HL-60/S4 treated with retinoic acid at 250 ng/mL for 4 days and 3 days (cell line): ENCODE results near the gene GNG7.

Experiments
- in situ Hi-C: fragments of 300-500 bp; cut with MboI; formaldehyde crosslinking; loops from 2 replicates; pipeline ENCODE4 v1.7.0; 2022; ENCODE audit warnings: low sequenced_read_pairs

The GNG7 gene

DNA sequence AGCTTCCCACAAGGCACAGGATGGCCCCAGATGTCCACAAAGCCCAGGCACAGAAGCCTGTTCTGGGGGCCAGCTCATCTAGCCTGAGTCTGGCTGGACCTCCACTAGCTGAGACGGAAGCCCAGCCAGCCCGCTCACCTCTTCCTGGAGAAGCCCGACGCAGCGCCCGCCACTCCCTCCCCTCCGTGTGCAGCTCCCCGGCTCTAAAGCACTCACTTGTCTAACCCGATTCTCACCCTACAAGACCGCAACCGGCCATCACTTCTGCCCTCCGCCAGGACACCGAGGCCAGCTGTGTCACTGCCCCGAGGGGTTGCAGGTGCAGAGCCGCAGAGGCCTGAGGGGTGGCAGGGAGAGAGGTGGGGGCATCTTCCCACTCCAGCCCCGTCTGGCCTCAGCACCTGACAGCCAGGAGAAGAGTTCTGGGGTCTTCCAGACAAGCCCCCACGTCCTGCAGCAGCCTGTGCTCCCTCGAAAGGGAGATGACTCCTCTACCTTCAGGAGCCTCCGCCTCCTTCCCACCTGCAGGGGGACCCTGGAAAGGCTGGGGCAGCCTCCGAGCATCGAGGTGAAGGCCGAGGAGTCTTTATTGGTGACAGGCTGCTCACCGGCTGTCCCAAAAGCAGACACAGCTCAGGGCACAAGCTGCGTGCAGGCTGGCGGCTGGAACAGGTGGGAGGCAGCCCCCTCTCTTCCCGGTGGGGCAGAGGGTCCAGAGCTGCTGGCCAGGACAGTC is 24.6 kb upstream of the GNG7 start:
- in situ Hi-C loops: no loop called here

DNA sequence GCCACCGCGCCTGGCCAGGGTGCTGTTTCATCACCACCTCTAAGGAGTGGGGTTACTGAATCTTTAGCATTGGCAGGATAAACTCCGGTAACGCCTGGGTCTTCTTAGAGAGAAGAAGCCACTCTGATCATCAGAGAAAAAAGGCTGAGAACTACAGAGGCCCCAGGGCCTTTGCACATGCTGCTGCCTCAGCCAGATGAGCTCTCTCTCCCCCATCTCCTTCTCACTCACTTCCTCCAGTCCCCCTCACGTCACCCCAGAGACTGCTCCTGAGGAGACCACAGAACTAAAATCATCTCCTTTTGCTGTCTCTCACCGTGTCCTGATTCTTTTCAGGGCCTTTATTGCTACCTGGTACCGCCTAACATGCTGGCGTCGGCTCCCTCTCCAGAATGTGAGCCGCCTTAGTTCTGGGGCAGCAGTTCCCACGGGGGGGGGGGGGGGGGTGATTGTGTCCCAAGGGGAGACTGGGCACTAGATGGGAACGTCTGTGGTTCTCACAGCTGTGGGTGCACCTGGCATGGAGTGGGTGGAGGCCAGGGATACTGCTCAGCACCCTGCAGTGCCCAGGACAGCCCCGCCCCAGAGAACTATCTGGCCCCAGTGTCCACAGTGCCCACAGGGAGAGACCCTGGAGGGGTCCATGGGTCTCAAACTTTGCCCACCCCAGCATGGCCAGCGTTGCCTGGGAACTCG is 23.8 kb upstream of the GNG7 start:
- in situ Hi-C loops: no loop called here

DNA sequence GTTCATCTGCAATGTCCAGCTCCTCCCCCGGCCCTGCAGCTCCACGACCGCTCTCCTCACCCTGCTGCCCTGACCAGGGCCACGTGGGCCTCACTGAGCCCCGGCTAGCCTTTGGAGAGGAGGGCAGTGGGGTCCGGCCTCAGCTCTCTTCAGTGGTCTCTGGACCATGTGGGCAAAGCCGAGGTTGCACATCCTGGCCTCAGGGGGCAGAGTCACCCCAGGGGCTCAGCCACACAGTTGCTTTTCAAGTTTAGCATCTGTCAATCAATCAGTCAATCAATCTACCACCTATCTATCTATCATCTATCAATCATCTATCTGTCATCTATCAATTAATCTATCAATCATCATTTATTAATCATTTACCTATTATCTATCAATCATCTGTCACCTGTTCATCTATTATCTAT is 21.7 kb upstream of the GNG7 start:
- in situ Hi-C loops: no loop called here

DNA sequence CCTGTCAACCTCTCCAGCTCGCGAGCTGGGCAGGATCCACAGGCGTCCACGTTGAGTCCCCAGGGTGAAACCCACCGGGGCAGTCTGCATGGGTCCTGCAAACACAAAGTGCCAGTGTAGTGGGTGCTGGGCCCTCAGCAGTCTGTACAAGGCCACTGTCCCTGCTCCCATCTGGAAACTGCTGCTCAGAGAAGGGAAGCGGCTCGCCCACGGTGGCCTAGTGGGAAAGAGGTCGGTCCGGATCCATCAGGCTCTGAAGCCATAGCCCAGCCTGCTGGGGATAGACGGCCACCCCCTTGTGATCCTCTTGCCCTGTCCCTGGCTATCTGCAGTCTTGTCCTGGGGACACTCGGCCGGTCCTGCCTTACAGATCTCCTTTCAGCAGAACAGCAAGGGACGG is 21.3 kb upstream of the GNG7 start:
- in situ Hi-C loops: no loop called here

DNA sequence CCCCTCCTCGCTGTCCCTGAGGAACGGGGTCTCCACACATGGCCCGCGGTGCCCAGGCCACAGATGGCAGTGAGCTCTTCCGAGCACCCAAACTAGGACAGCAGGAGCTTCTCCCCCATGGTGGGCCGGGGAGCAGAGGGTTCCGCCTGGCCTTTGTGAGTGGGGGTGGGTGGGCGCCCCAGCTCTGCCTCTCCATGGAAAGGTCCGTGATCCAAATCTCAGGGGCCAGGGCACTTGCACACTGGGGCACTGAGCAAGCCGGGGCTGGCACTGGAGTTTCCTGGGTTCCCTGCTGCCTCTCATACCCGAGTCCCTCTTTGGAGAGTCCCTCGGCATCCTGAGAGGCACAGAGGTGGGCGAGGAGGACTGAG is 20.8 kb upstream of the GNG7 start:
- in situ Hi-C loops: no loop called here

DNA sequence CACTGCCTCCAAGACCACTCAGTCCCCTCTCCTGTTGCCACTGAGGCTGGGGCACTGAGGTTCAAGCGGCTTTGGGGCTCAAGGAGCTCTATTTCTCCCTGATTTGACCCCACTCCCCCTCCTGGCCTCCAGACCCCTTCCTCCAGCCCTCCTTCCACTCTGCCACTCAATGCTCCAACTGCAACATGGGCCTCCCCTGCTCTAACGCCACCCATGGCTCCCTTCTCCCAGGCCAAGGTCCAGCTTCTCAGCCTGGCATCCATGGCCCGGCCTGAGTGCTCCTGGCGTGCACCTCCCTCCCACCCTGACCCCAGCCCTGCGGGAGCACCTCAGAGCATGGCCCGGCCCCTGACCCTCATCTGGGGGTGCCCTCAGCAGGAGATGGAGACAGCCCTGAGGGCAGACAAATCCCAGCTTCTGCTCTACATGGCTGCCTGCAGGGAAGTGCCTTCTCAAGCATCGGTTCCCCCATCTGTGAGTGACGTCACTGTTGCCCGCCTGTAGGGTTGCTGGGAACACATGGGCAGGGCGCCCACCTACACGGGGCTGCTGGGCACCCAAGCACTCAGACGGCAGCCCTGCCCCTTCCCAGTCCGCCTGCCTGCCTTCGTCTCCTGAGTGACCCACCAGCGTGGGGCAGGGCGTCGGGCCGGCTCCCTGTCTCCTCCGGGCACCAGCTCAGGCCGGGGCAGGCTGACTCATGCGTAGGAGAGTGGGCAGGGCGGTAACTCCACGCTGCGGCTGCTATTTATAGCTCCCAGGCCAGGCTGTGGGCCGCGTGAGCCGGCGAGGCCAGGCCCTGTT is 20.2 kb upstream of the GNG7 start:
- in situ Hi-C loops: no loop called here

DNA sequence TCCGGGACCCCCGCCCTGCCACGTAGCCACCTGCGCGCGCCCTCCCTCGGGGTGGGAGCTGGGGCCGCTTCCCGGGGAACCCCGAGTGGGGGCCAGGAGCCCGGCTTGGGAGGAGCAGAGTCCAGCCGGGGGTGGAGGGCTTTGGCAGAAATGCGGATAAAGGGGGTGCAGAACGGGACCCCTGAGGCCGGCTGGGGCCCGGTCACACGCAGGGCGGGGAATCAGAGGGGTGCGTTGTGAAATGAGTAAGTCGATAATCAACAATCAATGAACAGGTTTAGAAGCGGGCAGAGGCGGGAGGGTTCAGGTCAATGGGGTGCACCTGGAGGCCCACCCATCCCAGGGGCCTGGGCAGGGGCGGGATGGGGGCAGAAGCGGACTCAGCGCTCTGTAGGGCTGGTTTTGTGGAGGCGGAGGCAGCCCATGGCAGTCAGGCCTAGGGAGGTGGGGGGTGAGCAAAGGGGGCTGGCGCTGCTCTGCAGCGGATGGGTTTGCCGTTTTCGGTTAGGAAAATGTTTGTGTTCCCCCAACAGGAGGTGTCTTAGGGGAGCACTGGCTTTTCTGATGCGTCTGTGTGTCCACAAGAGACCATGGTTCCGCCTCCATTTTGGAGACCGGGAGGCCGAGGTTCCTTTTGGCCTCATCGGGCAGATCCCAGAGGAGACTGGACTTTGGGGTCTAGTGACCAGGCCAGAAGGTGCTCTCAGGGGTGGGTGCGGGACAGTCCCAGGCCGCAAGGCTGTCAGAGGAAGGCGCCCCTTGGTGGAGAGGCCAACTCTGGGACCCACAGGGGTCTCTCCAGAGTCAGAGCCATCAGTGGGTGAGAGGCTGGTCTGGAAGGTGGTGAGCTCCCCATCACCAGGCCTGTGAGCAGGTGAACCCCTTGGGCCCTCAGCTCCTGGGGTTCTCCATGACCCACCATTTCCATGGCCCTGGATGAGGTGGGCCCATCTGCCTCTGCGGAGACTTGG is 19.4 kb upstream of the GNG7 start:
- in situ Hi-C loops: no loop called here

DNA sequence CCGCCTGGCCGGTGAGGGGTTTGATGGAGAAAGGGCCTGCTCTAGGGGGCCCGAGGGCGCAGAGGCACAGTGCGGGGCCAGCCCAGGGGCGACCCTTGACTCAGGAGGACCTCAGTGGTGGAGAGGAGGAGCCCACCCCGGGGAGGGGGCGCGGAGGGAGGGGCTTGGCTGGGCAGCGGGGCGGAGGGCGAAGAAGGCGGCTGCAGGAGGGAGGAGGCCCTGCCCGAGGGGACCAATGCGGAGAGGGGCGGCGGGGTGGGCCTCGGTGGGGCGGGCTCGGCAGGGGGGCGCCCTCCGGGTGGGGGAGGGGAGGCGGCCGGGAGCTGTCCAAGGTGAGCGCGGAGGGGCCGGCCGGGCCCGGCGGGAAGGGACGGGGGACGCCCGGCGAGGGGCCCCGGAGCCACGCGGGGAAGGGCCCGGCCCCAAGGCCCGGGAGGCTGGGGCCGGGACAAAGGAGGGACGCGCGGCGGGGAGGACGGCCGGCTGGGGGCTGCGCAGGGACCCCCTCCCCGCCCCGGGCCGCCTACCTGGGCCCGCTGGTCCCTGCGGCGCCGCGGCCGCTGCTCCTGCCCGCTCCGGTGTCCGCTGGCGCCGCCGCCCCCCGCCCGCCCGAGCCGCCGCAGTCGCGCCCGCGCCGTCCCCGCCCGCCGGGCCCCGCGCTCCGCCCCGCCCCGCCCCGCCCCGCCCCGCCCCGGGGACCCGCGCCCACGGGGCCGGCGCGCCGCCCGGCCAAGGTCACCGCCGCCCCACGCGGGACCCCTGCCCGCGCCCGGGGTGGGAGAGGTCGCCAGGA is 18.5 kb upstream of the GNG7 start, which contains the start of gene DIRAS1:
Gene DIRAS1, minus strand, starts transcription at position 596 of the 793 bp plus-strand sequence. CDS start 3,566 bp downstream, outside the sequence.
- in situ Hi-C loops: no loop called here

DNA sequence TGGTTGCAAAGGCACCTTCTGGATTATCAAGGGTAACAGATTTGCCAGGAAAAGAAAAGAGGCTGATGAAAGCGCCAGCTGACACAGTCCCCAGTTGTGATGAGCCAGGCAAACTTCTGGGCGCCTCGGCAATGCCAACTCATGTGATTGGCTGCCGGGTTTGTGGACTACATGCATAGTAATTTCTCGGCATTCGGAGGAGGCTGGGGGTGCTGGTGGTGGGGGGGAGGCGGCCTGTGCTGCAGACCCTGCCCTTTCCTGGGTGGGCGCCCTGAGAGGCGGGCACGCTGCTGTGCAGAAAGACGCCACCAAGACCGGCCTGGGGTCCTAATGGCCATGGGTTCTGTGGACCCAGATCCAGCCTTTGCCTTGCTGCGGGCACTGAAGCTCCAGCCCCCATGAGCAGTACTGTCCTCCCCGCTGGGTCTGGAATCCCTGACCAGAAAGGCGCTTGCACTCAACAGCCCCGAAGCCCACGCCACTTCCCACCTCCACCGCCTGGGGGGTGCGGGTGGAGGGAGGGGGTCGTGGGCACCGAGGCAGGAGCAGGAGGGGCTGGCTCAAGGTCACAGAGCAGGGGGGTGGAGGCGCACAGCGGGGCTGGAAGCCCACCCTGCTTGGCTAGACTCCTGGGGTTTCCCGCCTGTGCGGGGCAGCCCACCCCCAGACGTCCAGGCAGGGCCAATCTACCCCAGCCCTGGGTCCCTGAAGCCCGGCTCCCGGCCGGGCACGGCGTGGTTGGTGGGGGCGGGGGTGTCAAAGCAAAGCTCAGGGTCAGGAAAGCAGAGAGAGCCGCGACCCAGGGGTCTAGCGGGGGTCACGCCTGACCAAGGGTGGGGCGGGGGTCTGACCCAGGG is 17.7 kb upstream of the GNG7 start:
- in situ Hi-C loops: no loop called here

DNA sequence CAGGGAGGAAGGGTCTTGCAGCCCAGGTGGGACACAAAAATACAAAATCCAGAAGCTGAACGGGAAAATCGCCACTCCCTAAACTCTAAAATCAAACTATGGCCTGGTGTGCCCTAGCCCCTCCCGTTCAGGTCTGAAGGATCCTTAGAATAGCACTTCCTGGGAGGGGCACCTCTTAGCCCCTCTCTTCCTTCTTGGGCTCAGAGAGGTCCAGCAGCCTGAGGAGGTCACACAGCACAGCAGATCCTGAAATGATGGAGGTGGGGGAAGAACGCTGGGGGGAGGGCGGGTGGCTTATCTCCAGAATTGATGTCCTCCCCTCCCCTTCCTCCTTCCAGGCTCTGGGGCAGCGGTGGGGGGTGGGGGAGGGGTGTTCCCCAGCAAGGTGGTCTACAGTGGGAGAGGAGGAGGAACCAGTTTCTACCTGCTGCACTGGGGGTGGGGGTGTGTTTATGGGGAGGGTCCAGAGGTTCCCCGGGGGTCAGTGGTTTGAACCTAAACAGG is 16.8 kb upstream of the GNG7 start:
- in situ Hi-C loops: no loop called here

DNA sequence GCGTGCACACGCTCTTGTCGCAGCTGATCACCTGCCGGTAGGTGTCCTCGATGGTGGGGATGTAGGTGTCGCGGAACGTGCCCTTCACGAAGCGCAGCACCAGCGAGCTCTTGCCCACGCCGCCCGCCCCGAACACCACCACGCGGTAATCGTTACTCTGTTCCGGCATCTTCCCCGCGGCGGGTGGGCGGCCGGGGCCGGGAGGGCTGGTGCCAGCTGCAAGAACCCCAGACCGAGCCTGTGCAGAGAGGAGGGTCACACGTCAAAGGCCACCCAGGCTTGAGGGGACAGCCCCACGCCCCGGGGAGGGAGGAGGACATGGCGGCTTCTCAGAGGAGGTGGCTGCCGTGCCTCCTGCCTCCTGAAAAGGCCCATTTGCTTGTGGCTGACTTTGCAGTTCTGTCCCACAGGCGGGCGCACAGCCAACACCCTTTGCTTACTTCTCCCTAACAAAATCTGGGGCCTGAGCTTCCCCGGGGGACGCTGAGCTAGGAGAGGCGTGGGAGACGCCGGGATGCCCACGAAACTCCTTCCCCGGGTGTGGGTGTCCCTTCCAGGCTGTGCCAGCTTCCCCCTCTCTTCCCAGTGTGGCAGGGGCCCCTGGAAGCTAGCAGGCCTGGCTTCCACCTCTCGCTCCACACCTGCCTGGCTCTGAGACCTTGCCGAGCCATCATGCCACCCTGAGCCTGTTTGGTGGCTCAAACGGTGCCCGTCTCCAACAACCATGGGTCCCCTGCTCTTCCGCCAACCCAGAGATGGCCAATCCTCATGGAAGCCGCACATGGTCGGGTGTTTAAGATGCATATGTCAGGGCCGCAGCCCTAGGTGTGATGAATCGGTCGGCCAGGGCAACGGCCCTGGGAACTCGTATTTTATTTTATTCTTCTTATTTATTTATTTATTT is 15.4 kb upstream of the GNG7 start:
- in situ Hi-C loops: no loop called here

DNA sequence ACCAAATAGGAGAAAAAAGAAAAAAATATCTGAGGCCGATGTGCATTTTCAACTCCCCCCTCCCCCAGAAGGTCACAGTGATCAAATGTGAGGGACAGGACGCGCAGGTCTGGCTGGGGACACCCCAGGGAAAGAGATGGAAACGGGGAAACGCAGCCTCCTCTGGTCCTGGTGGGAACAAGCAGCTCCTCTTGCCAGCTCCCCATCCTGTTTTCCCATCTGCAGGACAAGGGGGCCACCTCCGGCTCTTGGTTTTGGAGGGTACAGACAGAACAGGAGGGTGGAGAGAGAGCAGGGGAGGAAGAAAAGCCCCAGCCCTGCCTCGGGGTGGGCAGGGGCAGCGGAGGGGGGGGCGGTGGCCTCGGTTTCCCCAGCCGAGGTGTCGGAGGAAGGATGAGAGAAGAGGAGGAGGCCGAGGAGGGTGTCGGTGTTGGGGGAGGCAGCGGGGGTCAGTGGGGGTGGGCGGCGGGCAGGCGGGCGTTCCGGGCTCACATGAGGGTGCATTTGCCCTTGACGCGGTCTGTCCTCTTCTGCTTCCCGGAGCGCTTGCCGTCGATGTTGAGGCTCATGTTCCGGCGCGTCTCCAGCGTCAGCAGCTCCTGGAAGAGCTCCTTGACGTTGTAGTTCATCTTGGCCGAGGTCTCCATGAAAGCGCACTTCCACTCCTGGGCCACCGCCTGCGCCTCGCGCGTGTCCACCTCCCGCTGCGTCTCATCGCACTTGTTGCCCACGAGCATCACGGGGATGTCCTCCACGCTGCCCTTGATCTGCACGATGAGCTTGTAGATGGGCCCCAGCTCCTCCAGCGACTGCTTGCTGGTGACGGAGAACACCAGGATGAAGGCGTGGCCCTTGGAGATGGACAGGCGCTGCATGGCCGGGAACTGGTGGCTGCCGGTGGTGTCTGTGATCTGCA is 14.5 kb upstream of the GNG7 start:
- in situ Hi-C loops: no loop called here

DNA sequence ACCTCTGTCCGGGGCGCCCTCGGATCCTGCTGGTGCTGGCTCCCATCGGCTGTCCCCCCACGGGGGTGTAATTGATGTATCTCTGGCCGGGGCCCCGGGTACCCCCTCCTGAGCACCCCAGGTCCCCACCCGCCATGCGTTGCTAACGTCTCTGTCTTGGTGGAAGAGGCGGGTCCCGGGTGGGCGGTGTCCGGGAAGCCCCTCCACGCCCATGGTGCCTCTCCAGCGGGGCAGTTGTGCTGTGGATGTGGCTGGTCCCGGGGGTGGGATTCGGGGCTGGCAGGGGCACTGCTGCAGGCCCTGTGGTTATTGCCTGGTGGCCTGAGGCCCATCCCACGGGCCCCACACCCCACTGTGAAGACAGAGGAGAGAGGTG is 13.8 kb upstream of the GNG7 start:
- in situ Hi-C loops: no loop called here

DNA sequence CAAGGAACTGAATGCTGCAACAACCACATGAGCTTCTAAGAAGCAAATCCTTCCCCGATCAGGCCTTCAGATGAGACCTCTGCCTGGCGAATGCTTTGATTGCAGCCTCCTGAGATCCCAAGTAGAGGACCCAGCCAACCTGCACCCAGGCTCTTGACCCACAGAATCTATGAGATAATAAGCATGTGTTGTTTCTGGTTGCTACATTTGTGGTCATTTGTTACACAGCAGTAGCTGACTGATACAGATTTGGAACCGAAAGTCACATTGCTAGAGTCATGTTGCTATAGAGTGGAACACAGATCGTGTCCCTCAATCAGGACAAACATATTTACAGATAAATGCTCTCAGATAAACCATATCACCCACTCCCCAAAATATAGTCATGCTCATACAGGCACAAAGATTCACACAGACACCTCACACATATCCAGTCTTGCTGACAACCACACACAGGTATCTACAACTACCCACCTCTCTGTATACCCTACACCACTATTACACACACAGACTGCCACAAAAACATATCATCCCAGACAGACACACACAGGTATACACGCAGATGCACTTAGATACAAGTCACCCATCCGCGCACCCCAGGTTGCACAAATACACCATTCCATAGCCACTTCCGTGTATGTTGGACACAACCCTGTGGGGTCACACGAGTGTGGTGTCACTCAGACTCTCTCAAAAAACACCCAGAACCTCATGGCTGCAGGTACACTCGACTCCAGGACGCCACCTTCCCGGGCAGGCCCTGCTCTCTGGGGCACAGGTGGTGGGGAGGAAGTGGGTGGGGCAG is 13.2 kb upstream of the GNG7 start:
- in situ Hi-C loops: no loop called here

DNA sequence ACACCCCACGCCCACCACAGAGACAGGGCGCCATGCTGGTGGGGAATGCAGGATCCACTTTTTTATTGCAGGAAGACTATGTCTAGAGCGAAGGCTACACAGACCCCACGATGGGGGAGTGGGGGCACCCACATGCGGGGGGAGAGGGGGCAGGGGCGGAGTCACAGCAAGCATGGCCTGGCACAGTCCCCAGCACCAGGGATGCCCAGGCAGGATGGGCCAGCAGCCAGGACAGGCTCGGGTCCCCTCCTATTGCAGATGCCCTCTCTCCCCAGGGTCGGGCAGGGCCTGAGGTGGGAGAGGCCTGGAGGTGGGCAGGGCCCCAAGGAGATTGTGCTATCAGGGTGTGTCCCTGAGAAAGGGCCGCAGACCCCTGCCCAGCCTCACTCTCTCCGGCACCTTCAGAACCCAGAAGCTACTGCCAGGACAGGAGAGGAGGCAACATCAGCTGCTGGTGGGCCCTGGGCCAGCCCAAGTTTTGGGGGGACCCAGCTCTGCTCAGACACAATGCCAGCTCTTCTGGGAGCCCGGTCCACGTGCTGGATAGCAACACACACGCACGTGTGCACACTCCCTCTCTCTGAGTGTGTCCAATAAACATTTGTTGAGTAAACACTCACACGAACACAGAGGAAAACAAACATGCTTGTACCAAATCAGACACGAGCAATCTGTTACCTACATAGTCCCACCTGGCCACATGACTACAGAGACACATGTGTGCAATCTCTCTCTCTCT is 12.2 kb upstream of the GNG7 start:
- in situ Hi-C loops: no loop called here
